A549 (cell line): ENCODE measurements around the gene SLC18A3.

Experiments used
- BCL3 ChIP-seq: fragments of >200 bp; sonication (Bioruptor Twin); formaldehyde crosslinking; IDR thresholded peaks from 3 replicates; pipeline ENCODE4 v1.6.1; 2016
- CTCF ChIP-seq: fragments of >200 bp; sonication (Bioruptor Twin); formaldehyde crosslinking; IDR thresholded peaks from 3 replicates; pipeline ENCODE4 v1.5.1; 2016
- ELK1 ChIP-seq: fragments of 150-350 bp; IDR thresholded peaks from 2 replicates; pipeline ENCODE4 v1.6.1; 2014; ENCODE audit warnings: low read depth, mild to moderate bottlenecking, low read length
- HDAC2 ChIP-seq: fragments of 200-600 bp; sonication (generic); IDR thresholded peaks from 2 replicates; pipeline ENCODE4 v1.6.1; 2016
- MAX ChIP-seq: IDR thresholded peaks from 2 replicates; pipeline ENCODE4 v1.6.1; 2012
- MAZ ChIP-seq: fragments of 150-350 bp; IDR thresholded peaks from 2 replicates; pipeline ENCODE4 v1.6.1; 2014; ENCODE audit warnings: antibody characterized with exemption, low read depth, low read length, borderline replicate concordance
- NR3C1 ChIP-seq: fragments of >200 bp; sonication (Bioruptor Twin); formaldehyde crosslinking; IDR thresholded peaks from 3 replicates; pipeline ENCODE4 v1.6.1; 2017
- RARB ChIP-seq: fragments of 250-450 bp; sonication (Bioruptor Pico); IDR thresholded peaks from 2 replicates; pipeline ENCODE4 v1.8.0; 2021; ENCODE audit warnings: mild to moderate bottlenecking, moderate library complexity
- ZFP36 ChIP-seq: fragments of 450-650 bp; IDR thresholded peaks from 2 replicates; pipeline ENCODE4 v1.6.1; 2014; ENCODE audit warnings: borderline replicate concordance; ENCODE audit not compliant: partially characterized antibody

GRCh38 chr10:49652421-49653272, 42.5 kb downstream of the SLC18A3 start:
- TF ChIP-seq HDAC2 = no peak
- no peak for TF ChIP-seq CTCF
- no peak for TF ChIP-seq BCL3
- TF ChIP-seq NR3C1 = no peak
- TF ChIP-seq RARB (CRISPR knock-in tag) = no peak
- TF ChIP-seq ELK1 = no peak
- TF ChIP-seq MAX = no peak
- no peak for TF ChIP-seq MAZ
- TF ChIP-seq ZFP36 = no peak
